ENCODE results near the gene ZNF438.
"Not testable (repeated sequence)": the region's sequence is repeated elsewhere in the genome, so short reads cannot be mapped to it uniquely, and the experiment has no call there.

ZNF438 gene

DNA sequence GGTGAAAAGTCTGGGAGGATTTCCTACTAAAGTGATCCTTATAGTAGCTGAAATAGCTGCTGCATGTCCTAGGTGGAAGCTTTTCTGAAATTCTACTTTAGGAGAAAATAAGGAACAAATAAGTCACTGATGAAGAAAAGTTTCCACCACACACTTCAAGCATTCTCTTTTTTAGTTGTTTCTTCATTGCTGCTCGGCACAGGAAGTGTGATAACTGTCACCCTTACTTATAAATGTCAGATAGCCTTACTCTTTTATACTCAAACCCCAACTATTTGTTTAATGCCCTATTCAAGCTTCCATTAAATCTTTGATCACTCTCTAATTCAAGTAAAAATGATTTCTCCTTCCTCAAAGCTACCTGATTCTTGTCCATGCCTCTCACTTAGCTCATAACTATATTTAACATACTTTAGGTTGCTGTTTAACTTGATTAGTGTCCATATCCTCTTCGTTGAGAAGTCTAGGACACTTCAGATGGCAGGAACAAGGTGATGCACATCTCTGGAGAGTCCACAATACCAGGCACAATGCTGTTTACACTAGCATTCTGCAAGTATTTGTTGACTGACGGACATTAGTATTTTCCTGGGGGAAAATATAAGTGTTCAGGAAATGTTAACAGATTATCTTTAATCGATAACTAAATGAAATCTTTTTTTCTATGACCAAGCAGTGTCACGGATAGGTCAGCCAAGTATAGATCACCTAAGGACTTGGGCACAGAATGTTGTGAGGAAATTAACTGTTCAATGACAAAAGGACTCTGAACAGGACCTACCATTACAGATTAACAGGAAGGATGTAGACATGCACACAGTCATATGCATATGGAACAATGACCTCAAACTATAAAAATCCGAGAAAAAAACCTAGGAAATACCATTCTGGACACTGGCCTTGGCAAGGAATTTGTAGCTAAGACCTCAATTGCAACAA lies 67.4 kb downstream of the ZNF438 start:
- DNase-seq (ENCODE audit: low read depth): no peak
- no peak overlapping the region for H3K4me3 ChIP-seq (ENCODE audit: low read depth, low read length)
- TF ChIP-seq, protein P1, sequence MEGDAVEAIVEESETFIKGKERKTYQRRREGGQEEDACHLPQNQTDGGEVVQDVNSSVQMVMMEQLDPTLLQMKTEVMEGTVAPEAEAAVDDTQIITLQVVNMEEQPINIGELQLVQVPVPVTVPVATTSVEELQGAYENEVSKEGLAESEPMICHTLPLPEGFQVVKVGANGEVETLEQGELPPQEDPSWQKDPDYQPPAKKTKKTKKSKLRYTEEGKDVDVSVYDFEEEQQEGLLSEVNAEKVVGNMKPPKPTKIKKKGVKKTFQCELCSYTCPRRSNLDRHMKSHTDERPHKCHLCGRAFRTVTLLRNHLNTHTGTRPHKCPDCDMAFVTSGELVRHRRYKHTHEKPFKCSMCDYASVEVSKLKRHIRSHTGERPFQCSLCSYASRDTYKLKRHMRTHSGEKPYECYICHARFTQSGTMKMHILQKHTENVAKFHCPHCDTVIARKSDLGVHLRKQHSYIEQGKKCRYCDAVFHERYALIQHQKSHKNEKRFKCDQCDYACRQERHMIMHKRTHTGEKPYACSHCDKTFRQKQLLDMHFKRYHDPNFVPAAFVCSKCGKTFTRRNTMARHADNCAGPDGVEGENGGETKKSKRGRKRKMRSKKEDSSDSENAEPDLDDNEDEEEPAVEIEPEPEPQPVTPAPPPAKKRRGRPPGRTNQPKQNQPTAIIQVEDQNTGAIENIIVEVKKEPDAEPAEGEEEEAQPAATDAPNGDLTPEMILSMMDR (IDR thresholded peaks at IDR 0.05; ENCODE audit: low read depth, low read length, missing control alignments): no peak
- in situ Hi-C loops (cut with HindIII; ENCODE audit: low sequenced_read_pairs): no loop called here

DNA sequence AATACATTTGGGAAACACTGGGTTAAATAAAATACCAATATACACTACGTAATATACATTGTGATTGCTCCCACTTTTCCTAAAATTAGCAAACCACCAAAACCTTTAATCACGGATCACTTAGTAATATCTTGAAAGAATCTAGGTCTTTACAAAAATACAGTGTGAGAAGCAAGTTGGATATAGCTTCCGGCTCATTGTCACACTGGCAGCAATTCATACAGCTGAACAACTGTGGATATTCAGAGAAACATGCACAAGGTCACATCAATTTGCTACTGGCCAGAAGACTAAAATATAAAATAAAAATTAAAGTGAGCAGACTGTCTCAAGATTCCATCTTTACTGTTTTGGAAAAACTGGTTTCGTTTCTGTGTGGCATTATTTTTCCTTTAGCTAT lies 69.1 kb downstream of the ZNF438 start:
- DNase-seq (ENCODE audit: low read depth): no peak
- no peak overlapping the region for H3K4me3 ChIP-seq (ENCODE audit: low read depth, low read length)
- TF ChIP-seq, protein P1 (IDR thresholded peaks at IDR 0.05; ENCODE audit: low read depth, low read length, missing control alignments): no peak
- in situ Hi-C loops (cut with HindIII; ENCODE audit: low sequenced_read_pairs): no loop called here

DNA sequence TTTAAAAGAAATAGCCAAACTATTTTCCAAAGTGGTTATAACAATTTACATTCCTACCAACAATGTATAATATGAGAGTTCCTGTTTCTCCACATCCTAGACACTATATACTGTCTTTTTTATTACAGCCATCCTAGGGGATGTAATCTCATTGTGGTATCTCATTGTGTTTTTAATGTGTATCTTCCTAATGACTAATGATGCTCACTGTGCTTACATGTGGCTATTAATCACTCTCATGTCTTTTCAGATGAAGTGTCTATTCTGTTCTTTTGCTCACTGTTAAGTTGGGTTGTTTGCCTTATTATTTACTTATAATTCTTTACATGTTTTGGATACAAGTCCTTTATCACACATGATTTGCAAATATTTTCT lies 71.8 kb downstream of the ZNF438 start:
- TF ChIP-seq, protein P1 (IDR thresholded peaks at IDR 0.05; ENCODE audit: low read depth, low read length, missing control alignments): no peak
- DNase-seq (ENCODE audit: low read depth): no peak
- in situ Hi-C loops (cut with HindIII; ENCODE audit: low sequenced_read_pairs): no loop called here
- H3K4me3 ChIP-seq (ENCODE audit: low read depth, low read length): no peak overlapping the region

DNA sequence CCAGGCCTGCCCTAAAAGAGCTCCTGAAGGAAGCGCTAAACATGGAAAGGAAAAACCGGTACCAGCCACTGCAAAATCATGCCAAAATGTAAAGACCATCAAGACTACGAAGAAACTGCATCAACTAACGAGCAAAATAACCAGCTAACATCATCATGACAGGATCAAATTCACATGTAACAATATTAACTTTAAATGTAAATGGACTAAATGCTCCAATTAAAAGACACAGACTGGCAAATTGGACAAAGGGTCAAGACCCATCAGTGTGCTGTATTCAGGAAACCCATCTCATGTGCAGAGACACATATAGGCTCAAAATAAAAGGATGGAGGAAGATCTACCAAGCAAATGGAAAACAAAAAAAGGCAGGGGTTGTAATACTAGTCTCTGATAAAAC lies 82.4 kb downstream of the ZNF438 start:
- in situ Hi-C loops (cut with HindIII; ENCODE audit: low sequenced_read_pairs); H3K4me3 ChIP-seq (ENCODE audit: low read depth, low read length); DNase-seq (ENCODE audit: low read depth): not testable (repeated sequence)

DNA sequence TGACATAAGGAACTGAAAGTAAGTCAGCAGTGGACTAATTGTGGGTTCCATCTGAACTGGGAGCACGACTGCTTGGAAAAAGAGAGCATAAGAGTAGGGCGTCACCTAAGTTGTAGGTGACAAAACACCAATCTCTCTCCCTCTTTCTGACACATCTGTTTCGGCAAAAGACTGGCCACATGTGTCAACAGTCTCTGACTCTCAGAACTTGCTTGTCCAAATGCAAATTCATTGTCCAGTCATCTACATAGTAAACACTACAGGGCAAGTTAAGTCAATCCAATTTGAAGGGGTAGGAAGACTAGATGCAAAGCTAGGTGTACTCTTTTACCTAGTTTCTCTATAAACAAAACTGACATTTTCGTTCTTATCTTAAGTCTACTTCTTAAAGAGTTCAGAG lies 87.7 kb downstream of the ZNF438 start:
- no peak for DNase-seq (ENCODE audit: low read depth)
- TF ChIP-seq, protein P1 (IDR thresholded peaks at IDR 0.05; ENCODE audit: low read depth, low read length, missing control alignments): no peak
- in situ Hi-C loops (cut with HindIII; ENCODE audit: low sequenced_read_pairs): no loop called here
- H3K4me3 ChIP-seq (ENCODE audit: low read depth, low read length): no peak overlapping the region

DNA sequence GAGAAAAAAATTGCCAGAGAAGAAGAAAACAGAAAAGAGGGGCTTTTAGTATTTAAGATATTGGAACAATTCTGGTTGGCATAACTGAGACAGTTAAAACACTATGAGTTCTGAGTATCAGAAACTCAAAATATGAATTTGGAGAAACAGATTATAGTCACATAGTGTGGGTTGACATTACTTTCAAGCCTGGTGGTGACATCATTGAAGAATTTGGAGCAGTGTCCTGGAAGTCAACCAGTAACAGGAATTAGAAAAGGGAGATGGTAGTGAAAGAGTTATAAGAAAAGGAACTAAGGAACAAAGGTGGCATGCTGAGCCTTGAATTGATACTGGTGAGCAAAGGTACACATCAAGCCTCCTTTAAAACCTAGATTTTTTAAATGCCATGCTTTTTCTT lies 88.2 kb downstream of the ZNF438 start:
- in situ Hi-C loops (cut with HindIII; ENCODE audit: low sequenced_read_pairs): no loop called here
- TF ChIP-seq, protein P1 (IDR thresholded peaks at IDR 0.05; ENCODE audit: low read depth, low read length, missing control alignments): no peak
- no peak for DNase-seq (ENCODE audit: low read depth)
- no peak overlapping the region for H3K4me3 ChIP-seq (ENCODE audit: low read depth, low read length)

DNA sequence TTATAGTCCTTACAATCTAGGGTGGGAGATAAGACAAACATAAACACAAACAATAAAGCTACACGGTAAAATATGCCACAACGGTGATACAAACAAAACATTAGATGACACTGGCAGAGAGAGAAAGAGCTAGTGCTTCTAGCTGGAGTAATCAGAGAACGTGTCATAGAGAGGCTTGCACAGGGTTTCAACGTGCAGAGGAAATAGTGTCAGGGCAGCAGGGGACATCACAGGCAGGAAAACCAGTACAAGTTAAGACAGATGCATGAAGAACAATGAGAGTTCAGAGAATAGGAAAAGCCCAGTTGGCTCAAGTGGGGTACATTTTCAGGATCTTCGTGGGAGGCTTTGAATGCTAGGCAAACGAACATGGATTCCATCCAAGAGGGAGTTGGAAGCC lies 91.4 kb downstream of the ZNF438 start:
- H3K4me3 ChIP-seq (ENCODE audit: low read depth, low read length): no peak overlapping the region
- in situ Hi-C loops (cut with HindIII; ENCODE audit: low sequenced_read_pairs): no loop called here
- DNase-seq (ENCODE audit: low read depth): no peak
- TF ChIP-seq, protein P1 (IDR thresholded peaks at IDR 0.05; ENCODE audit: low read depth, low read length, missing control alignments): no peak

Measured in astrocyte of the cerebellum (primary cell).